PFSK-1 (cell line): ENCODE results near the gene METTL2B.

Experiments used
- FOXP2 ChIP-seq: optimal IDR thresholded peaks from 2 replicates; pipeline ENCODE3; 2011; ENCODE audit warnings: borderline replicate concordance, control low read depth, inconsistent platforms; ENCODE audit not compliant: insufficient read depth; ENCODE audit errors: extremely low read length, extremely low read depth
- POLR2AphosphoS5 ChIP-seq: IDR thresholded peaks from 2 replicates; pipeline ENCODE4 v1.6.1; 2012; ENCODE audit warnings: low read depth, mild to moderate bottlenecking, control low read depth, low read length, moderate library complexity
- SIN3A ChIP-seq: IDR thresholded peaks from 2 replicates; pipeline ENCODE4 v1.6.1; 2012; ENCODE audit warnings: mild to moderate bottlenecking, low read length, moderate library complexity, borderline replicate concordance; ENCODE audit not compliant: insufficient read depth
- TAF1 ChIP-seq: IDR thresholded peaks from 2 replicates; pipeline ENCODE4 v1.6.1; 2012; ENCODE audit warnings: low read length, control low read depth, borderline replicate concordance; ENCODE audit not compliant: insufficient read depth
- TF ChIP-seq, protein P1 (sequence below), 2 experiments: IDR thresholded peaks; 2 replicates each; pipeline versions ENCODE4 v1.6.1 to v1.8.0; 2011 to 2012; ENCODE audit warnings: low read depth in 2 of 2, low read length in 2 of 2, control low read depth in 1 of 2, inconsistent platforms in 1 of 2, mild to moderate bottlenecking in 1 of 2, moderate library complexity in 1 of 2; ENCODE audit not compliant: insufficient read depth in 1 of 2

Gene METTL2B

DNA sequence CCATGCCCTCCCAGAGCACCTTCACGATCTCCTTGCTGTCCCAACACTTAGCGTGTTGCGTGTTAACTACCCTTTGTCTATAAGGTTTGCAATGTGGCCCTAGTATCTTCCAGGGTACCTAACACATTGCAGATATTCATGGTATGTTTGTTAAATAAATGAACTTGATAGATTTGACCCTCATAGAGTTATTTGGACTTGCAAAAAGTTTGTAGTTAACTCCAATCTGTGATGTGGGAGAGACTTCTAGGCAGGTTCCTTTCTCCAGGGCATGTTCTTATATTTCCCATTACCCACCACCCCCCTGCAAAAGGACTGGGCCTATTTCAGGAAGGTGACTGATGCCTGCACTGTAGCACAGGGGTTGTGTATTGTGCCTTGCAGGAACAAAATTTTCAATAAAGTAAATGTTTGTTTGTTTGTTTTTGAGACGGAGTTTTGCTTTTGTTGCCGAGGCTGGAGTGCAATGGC, 20.3 kb upstream of the METTL2B start:
- TF ChIP-seq POLR2AphosphoS5, result no peak
- TF ChIP-seq SIN3A, result no peak
- no peak for TF ChIP-seq FOXP2
- no peak for TF ChIP-seq TAF1

DNA sequence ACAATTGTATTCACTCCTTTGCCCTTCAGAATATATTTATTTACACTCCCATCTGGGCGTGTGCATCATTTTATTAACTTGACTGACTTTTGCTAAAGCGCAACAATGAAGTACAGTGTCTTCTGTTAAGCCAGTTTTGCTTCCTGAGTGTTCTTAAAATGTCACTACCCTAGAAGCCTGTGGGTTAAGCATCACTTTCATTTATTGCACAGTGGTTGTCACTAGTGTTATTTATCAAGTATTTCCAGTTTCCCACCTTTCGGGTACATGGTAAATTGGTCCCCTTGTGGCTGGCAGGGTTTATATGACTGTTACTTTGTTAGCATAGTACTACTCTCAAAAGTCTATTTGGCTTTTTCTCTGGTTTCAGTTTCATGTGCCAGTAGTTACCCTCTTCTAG, 17.6 kb upstream of the METTL2B start:
- no peak for TF ChIP-seq POLR2AphosphoS5

DNA sequence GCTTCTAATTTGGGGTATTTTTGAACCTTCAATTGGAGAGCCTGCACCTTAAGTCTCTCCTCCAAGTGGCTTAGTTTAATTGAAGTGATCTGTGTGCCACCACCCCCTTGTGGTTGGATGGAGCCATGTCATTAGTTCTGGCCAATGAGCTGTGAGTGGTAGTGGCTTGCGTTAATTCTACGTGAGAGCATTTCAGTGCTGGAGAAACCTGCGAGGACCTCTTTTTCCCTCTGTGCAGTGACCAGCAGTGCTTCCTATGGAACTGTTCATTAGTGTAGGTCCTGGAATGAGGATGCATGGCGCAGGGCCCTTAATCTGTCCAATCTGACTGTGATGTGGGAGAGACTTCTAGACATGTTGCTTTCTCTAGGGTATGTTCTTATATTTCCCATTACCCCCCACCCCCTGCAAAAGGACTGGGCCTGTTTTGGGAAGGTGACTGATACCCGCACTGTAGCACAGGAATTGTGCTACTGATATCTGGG, 17.1 kb upstream of the METTL2B start:
- no peak for TF ChIP-seq SIN3A
- TF ChIP-seq POLR2AphosphoS5, result no peak
- TF ChIP-seq FOXP2, result no peak
- TF ChIP-seq TAF1, result no peak
- TF ChIP-seq, protein P1, sequence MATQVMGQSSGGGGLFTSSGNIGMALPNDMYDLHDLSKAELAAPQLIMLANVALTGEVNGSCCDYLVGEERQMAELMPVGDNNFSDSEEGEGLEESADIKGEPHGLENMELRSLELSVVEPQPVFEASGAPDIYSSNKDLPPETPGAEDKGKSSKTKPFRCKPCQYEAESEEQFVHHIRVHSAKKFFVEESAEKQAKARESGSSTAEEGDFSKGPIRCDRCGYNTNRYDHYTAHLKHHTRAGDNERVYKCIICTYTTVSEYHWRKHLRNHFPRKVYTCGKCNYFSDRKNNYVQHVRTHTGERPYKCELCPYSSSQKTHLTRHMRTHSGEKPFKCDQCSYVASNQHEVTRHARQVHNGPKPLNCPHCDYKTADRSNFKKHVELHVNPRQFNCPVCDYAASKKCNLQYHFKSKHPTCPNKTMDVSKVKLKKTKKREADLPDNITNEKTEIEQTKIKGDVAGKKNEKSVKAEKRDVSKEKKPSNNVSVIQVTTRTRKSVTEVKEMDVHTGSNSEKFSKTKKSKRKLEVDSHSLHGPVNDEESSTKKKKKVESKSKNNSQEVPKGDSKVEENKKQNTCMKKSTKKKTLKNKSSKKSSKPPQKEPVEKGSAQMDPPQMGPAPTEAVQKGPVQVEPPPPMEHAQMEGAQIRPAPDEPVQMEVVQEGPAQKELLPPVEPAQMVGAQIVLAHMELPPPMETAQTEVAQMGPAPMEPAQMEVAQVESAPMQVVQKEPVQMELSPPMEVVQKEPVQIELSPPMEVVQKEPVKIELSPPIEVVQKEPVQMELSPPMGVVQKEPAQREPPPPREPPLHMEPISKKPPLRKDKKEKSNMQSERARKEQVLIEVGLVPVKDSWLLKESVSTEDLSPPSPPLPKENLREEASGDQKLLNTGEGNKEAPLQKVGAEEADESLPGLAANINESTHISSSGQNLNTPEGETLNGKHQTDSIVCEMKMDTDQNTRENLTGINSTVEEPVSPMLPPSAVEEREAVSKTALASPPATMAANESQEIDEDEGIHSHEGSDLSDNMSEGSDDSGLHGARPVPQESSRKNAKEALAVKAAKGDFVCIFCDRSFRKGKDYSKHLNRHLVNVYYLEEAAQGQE (IDR thresholded peaks at IDR 0.05; ENCODE audit: insufficient read depth in 1 of 2, low read depth in 2 of 2, low read length in 2 of 2), result no peak

DNA sequence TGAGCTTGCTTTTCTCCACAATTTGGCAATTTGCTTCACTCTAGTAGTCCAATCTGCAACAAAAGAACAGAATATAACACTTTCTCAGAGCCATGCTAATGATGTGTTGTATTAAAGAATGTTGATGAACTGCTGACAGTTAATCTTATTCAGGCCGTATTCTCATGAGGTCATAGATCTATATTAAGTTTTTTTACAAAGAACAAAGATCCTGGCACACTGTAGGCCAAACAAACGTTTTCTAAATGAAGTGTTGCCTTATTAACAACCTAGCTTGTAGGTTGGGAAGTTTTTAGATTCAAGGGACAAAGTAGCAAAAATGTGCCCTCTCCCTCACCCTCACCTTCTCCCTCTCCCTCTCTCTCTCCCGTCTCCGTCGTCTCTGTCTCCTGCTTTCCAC, 14.1 kb upstream of the METTL2B start:
- TF ChIP-seq SIN3A, result no peak
- TF ChIP-seq, protein P1 (IDR thresholded peaks at IDR 0.05; ENCODE audit: insufficient read depth in 1 of 2, low read depth in 2 of 2, low read length in 2 of 2), result no peak
- no peak for TF ChIP-seq FOXP2
- no peak for TF ChIP-seq POLR2AphosphoS5
- no peak for TF ChIP-seq TAF1

DNA sequence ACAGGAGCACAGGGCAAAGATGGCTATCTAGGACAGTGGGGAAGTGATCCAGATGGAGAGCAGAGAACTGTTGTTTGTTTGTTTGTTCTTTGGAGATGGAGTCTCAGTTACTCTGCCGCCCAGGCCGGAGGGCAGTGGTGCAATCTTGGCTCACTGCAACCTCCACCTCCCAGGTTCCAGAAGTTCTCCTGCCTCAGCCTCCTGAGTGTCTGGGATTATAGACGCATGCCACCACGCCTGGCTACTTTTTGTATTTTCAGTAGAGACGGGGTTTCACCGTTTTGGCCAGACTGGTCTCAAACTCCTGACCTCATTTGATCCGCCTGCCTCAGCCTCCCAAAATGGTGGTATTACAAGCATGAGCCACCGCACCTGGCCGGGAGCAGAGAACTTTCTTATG, 20.9 kb downstream of the METTL2B start:
- TF ChIP-seq SIN3A, result no peak
- no peak for TF ChIP-seq TAF1
- no peak for TF ChIP-seq FOXP2
- TF ChIP-seq POLR2AphosphoS5, result no peak
- TF ChIP-seq, protein P1 (IDR thresholded peaks at IDR 0.05; ENCODE audit: insufficient read depth in 1 of 2, low read depth in 2 of 2, low read length in 2 of 2), result no peak

DNA sequence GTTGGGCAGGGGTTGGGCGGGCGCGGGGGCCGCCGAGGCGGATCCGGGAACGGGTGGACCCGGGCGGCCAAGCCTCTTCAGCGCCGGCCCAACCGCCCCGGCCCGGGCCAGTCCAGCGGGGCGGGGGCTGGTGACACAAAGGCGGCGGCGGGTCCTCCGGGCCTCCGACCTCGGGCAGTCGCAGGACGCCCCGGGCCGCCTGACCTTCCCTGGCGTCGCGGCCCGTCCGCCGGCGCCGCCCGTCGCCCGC, 54.2 kb downstream of the METTL2B start:
- no peak for TF ChIP-seq TAF1
- TF ChIP-seq POLR2AphosphoS5, result no peak
- TF ChIP-seq FOXP2, result no peak
- TF ChIP-seq, protein P1 (IDR thresholded peaks at IDR 0.05; ENCODE audit: insufficient read depth in 1 of 2, low read depth in 2 of 2, low read length in 2 of 2), result no peak
- TF ChIP-seq SIN3A, result no peak
